GM12873 (cell line): Measurements from ENCODE around the gene CCDC24.

Source experiments
- CTCF ChIP-seq: IDR thresholded peaks from 2 replicates; pipeline ENCODE4 v1.5.1; 2012; ENCODE audit warnings: low read depth, mild to moderate bottlenecking, moderate library complexity, low read length, control low read depth; ENCODE audit not compliant: insufficient read depth; ENCODE audit errors: missing control alignments

Gene CCDC24

DNA sequence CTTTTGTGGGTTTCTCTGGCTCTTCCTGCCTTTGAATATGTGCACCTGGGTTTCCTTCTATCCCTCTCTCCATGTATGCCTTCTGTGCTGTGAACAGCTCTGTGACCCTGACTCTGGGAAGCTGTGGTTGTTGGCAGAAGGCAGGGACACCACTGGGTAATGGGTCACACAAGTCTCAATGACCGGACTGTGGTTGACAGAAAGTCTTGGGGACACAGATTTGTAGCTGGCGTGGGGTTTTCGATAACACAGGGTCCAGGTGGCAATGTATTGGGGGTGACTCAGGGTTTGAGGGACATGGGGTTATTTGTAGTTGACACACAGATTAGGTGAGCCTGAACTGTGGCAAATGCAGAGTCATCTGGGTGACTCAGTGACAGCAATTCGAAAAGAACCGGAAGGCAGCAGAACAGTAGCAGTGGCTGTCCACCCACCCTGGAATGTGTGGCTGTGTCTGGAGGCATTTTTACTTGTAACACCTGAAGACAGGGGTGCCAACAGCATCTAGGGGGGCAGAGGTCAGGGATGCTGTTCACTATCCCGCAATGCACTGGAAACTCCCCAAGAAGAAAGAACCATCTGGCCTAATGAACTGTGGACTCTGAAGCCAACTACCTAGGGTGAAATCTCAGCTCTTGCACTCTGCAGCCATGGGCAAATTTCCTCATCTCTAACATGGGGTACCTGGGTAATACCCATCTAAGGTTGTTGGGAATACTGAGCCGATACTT is 52.8 kb downstream of the CCDC24 start:
- TF ChIP-seq CTCF: no peak

DNA sequence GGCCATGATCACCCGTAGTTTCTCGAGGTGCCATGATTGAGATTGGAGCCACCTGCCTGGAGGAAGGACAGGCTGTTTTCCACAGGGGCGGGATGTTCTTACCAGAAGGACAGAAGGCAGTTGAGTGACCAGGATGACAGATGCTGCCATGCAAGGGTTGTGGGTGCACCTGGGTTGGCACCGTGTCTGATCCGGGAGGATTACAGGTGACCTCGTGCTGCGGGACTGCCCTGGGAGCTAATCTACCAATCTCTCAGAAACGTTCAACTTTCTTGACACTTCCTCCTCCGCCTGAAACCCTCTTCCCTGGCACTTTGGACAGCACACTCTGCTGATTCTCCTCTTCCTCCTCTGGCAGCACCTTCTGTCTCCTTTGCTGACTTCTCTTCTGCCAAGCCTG is 53.7 kb downstream of the CCDC24 start:
- TF ChIP-seq CTCF: no peak
